Tongue (tissue), 2 donors: ENCODE measurements around the gene TNXB. TPM values are rescaled to one million over a fixed set of nuclear protein-coding genes. Genes with fewer than 3 reads are reported as not detected.
"Not testable (repeated sequence)": the region's sequence is repeated elsewhere in the genome, so short reads cannot be mapped to it uniquely, and the experiment has no call there.

Experiments used
- DNase-seq: peaks from one replicate; pipeline ENCODE4 v3.0.0-alpha.2; 2015
- total RNA-seq: library from RNA; depleted of rRNA; stranded (reverse); fragments of >200 nt; gene quantifications from one replicate; pipeline ENCODE4 v1.2.3, GENCODE V29; 2014

Gene TNXB
- total RNA-seq, 1 donor from 2014 or later: 214 TPM

GRCh38 chr6:32110632-32111031 lies 1.5 kb upstream of the TNXB start:
- no peak for DNase-seq

- no peak for DNase-seq
Measured at GRCh38 chr6:32109765-32110160, 625 bp upstream of the TNXB start.

GRCh38 chr6:32108727-32109113 lies 418 bp downstream of the TNXB start:
- DNase-seq: no peak

GRCh38 chr6:32108094-32108627 lies 977 bp downstream of the TNXB start:
- DNase-seq: peak; percentile 86

- DNase-seq: no peak
Measured at GRCh38 chr6:32107406-32107805, 1.7 kb downstream of the TNXB start.

- DNase-seq: no peak
Measured at GRCh38 chr6:32105433-32105832, 3.7 kb downstream of the TNXB start.

- DNase-seq: no peak
Measured at GRCh38 chr6:32102255-32102654, 6.9 kb downstream of the TNXB start.

- DNase-seq: not testable (repeated sequence)
Measured at GRCh38 chr6:32100251-32100650, 8.9 kb downstream of the TNXB start.

GRCh38 chr6:32097364-32097763 lies 11.8 kb downstream of the TNXB start:
- no peak for DNase-seq

- DNase-seq: no peak
Measured at GRCh38 chr6:32096394-32097258, 12.5 kb downstream of the TNXB start.

- DNase-seq: no peak
Measured at GRCh38 chr6:32096087-32096393, 13.1 kb downstream of the TNXB start.

- DNase-seq: no peak
Measured at GRCh38 chr6:32095338-32096086, 13.6 kb downstream of the TNXB start.

GRCh38 chr6:32092760-32093497 lies 16.2 kb downstream of the TNXB start:
- peak; percentile 54 for DNase-seq

GRCh38 chr6:32089082-32089828 lies 19.9 kb downstream of the TNXB start:
- DNase-seq: no peak

GRCh38 chr6:32088487-32089049 lies 20.6 kb downstream of the TNXB start:
- no peak for DNase-seq

- DNase-seq: peak; percentile 85
Measured at GRCh38 chr6:32087574-32088486, 21.3 kb downstream of the TNXB start.

GRCh38 chr6:32086661-32087573 lies 22.2 kb downstream of the TNXB start:
- no peak for DNase-seq

GRCh38 chr6:32085759-32086459 lies 23.2 kb downstream of the TNXB start:
- no peak for DNase-seq

- DNase-seq: no peak
Measured at GRCh38 chr6:32084780-32085179, 24.4 kb downstream of the TNXB start.
